COLO668 (cell line): Measurements from ENCODE around the gene HES2.
"Not testable (repeated sequence)": the region's sequence is repeated elsewhere in the genome, so short reads cannot be mapped to it uniquely, and the experiment has no call there.

ENCODE experiments used
- DNase-seq: peaks from one replicate; lab custom pipeline; 2025; ENCODE audit not compliant: unreplicated experiment; lab: John Stamatoyannopoulos, UW

HES2 gene

GRCh38 chr1:6454856-6455751 is 35.4 kb upstream of the HES2 start:
- no peak for DNase-seq

DNA sequence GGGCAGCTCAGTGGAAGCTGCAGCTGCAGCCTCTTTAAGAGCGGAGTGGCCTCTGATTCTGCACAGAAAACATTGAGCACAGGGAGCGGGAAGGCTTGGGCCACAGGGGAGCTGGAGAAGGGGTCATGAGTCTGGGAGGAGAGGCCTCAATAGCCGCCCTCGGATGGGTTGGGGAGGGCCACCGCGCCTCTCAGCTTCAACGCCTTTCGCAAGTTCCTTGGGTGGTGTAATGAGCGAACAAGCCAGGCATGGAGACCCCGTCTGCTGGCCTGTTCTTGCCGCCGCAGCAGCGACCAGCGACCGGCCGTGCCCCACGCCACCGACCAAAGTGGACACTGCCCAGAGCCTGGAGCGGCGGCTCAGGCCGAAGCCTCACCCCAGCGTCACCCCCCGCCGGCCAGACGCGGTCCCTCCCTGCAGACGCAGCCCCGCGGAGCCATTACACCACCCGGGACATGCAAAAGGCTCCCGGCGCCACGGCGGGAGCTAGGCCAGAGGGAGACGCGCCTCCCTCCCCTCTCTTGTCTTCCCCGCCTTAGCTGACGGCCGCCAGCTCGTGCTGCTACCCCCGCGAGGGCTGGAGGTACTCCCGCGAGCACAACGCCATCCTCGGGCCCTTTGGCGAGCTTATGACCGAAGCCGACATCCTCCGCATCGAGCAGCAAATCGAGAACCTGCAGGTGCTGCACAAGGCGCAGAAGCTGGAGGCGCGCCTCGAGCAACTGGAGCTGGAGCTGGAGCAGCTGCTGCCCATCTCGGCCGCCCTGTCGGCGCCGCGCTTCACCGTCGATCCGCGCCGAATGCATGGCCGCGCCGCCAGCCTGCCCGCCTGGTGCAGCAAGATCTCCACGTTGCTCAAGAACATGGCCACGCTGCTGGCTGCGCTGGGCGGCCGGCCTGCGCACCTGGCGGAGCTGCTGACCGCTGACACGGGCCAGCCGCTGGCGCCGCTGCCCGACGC is 34.5 kb upstream of the HES2 start:
- DNase-seq, result not testable (repeated sequence)

GRCh38 chr1:6450943-6451373 is 31.2 kb upstream of the HES2 start:
- DNase-seq, result peak; percentile 44

DNA sequence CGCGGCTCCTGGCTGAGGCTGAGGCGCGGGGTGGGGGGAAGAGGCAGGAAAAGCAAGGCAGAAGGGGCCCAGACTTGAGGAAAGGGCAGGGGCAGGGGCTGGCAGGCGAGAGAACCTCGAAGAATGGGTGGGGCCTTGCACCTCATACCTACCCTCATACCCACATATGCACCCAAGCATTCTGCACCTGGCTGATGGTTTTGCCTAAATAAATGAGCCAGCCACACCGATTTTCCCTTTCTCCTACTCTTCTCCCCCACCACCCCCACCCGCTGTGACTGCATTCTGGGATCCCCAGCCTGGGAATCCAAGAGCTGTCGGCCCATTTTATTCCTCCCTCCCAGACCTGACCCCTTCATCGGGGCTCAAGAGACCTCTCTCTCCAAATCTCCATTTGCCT is 30.8 kb upstream of the HES2 start:
- not testable (repeated sequence) for DNase-seq

DNA sequence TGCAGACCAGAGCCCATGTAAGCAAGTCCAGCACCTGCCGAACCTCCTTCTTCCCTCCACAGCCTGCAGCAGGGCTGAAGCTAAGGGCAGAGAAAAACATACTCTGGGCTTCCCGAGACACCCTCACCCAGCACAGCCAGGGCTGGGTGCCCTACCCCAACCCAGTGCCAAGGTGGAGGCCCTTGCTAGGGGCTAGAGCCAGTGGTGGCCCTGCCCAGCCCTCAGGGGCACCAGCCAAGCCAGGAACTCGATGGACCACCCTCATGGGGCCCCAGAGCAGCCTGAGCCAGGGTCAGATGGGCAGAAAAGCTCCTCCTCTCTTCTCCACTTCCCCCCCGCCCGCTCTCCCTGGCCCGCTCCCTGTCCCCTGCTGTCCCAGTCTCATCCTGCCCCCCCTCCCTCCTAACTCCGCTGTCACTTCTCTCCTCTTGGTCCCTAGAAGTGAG is 30.3 kb upstream of the HES2 start:
- DNase-seq, result no peak

GRCh38 chr1:6448749-6449631 is 29.3 kb upstream of the HES2 start:
- peak; percentile 88 for DNase-seq

DNA sequence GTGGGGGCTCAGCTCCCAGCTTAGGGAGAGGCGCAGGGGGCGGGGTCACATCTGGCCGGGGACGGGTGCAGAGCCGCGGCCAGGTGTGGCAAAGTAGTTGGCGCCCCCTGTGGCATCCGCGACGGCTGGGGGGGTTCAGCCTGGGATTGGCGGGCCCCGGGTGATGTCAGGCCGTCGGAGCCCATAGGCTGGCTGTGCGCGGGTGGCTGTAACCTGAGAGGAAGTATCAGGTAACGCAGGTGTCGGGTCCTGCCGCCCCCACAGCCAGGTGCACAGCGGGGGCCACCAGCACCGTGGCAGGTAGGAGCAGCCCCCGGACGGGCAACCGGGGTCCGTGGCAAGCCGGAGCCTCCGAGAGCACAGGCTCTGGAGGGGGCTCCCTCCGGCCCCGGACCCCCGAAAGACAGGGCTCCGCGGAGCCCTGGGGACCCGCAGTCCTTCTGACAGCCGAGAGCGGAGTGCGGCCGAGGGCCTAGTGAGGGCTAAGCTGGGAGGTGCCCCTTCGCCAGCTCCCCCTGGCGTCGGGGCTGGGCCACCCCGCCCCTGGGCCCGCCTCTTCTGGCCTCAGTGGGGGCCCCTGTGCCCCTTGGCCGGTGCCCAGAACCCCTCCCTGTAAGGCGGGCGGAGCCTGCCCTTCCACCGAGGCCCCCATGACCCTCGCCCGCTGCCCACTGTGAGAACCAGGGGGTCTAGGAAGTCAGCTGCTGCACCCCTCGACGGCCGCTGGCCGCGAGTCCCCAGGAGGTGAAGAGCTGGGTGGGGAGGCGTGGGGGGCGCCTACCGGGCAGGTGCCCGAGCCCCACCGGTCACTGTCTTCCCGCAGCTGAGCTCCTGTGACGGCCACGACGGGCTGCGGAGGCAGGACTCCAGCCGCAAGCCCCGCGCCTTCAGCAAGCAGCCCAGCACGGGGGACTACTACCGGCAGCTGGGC is 28.4 kb upstream of the HES2 start:
- peak; percentile 99 for DNase-seq

- DNase-seq, result peak; percentile 91
Observed at GRCh38 chr1:6447016-6447817, 27.5 kb upstream of the HES2 start.

- DNase-seq, result no peak
Observed at GRCh38 chr1:6446665-6447015, 26.9 kb upstream of the HES2 start.

DNA sequence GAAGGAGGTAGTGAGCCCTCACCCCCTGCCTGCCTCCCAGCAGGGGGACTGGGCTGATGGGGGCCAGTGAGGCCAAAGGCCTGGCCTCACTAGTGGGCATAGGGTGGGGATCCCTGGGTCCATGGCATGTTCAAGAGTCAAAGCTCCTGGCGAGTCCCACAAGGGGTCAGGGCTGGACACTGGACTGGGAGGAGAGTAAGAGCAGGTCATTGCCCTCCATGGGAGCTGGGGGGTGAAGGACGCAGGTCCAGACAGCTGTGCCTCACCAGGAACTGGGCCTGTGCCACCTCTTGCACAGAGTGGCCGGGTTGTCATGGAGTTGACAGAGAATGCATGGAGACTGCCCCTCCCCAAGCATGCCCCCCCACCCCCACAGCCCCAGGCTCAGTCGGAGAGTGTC is 26.2 kb upstream of the HES2 start:
- DNase-seq, result peak; percentile 51

DNA sequence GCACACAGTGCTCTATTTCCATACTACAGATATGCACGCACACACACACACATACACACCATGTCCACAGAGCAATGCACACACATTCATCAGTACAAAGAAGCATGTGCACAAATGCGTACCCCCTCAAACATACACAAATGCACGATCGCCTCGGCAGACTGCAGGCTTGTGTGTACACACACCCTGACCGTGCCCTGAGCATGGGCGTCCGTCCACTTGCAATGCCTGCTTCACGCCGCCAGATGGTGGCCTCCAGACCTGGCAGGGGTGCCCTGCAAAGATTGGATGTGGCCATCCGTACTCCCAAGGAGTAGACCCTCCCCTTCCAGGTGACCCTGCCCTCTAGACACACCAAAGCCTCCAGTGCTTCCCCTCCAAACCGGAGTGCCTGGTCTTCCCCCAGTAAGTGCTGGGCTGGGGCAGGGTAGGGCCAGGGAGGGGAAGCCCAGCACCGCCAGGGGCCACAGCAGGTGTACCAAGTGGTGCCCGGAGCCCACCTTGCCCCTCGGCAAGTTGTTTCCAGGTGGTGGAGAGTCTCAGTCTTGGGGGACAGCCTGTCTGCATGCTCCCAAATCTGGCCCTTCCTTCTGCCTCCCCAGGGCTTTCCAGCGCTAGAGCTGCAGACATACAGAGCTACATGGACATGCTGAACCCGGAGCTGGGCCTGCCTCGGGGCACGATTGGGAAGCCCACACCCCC is 25.5 kb upstream of the HES2 start:
- peak; percentile 84 for DNase-seq

DNA sequence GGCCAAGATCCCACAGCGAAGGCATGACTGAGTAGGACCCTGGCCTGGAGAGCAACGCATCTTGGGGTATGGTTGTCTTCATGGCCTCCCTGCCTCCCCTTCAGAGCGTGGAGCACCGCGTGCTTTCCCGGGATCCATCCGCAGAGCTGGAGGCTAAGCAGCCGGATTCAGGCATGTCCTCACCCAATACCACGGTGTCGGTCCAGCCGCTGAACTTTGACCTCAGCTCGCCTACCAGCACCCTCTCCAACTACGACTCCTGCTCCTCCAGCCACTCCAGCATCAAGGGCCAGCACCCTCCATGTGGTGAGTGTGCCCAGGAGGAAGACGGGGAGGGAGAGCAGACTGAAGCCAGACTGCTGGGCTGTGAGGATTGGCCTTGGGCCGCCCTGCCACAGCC is 24.7 kb upstream of the HES2 start:
- DNase-seq, result no peak

DNA sequence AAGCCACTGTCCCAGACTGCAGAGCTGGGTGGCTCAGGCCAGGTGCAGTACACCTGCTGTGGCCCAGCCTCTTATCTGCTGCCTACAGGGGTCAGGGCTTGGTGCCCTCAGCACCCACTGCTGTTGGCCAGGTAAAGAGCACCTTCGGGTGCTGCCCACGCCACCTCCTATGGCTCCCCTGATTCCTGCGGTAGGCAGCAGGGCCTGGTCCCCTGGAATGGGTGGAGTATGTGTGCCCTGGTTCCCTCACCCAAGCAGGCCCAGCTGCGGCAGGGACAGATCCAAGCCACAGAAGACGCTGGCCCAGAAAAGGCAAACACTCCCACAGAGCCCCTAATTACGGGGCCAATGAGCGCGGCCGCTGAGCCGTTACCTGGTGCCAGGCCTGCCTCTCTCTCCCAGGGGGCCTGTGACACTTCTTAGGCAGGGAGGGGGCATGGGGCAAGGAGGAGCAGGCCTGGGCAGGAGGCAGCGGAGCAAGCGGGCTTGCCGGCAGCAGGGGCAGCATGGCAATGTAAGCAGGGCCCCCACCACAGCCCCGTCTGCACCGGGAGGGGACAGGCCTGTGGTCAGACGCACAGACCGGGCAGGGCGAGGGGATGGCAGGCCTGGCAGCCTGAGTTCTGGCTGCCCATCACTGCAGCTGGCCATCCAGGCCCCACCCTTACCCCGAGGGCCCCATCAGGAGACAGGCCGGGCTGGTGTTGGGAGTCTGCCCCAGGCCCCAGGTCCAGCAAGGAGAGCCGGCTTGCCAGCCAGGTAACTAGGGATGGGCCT is 23.8 kb upstream of the HES2 start:
- DNase-seq, result peak; percentile 56

DNA sequence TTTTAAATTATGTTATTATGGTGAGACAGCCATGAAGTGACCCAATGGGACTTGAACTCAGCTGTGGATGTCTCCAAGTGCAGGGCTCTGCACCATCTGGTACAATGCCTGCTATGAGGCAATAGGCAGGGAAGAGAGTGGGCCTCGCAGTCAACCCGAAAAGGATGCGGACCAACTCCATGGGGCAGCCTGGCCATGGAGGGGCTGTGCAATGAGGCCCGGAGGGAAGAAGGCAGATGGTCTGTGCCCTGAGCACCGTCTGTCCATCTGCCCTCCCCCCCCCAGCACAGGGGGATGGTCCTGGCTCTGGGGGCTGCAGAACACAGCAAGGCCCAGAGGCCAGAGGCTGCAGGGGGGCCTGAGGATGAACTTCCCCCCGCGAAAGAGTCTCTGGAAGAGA is 21.9 kb upstream of the HES2 start:
- DNase-seq, result no peak

- peak; percentile 88 for DNase-seq
Observed at GRCh38 chr1:6440198-6441126, 20.7 kb upstream of the HES2 start.

DNA sequence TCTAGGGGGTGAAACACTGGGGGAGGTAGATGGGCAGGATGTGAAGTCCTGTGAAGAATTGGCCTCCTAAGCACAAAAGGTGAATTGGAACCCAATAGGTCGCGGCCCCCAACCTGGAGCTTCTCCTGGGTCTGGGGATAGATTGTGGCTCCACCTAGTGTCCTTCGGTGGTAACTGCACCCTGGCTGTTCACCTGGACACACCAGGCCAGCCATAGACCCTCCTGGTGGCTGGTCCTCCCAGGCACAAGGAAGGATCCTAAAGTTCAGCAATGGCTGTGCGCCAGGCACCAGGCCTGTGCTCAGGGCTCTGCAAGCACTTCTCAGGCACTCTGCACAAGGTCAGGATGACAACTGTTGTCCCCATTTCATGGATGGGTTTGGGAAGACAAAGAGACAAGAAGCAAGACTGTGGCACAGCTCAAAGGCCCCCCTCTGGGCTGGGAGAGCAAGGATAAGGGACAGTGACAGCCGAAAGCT is 18.4 kb upstream of the HES2 start:
- DNase-seq, result peak; percentile 86
